Non-pigmented ciliary epithelial cell (primary cell): ENCODE data around the gene KLHL29.

Source experiments
- DNase-seq: peaks from one replicate; pipeline ENCODE4 v3.0.0-alpha.2; 2010; ENCODE audit warnings: low read depth

KLHL29 gene

DNA sequence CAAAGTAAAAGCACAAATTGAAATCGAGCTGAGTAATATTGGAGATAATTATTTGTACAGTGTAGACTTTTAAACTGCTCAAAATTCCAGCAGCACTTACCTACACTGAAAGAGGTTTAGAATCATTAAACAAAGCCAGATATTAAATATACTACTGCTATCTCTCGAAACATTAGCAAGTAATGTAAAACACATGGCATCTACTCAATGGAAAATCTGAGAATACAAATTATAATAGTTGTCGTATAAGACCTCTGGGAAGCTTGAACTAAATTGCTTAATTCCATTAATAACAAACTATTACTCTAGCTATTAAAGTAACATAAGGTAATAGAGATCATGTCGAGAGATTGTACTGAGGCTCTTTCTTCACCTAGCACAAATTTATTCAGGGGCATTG lies 108.9 kb downstream of the KLHL29 start:
- no peak for DNase-seq

DNA sequence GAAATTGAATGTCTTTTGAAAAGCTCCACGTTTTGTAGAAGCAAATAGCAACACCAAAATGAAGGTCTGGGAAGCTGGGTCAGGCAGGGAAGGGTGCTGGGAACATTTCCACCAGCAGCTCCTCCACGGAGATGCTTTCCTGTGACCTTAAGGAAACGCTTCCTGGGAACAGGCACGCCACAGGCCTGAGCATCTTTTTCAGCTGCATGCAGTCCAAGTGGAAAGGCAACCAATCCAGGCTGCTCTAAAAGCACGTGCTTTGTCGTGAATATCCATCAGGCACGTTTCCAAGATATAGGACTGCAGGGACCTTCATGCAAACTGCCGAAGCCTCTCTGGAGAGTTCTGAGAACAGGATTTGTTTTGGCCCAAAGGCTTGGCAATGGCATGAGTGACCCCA lies 109.3 kb downstream of the KLHL29 start:
- DNase-seq = no peak

GRCh38 chr2:23495661-23496114 lies 110.7 kb downstream of the KLHL29 start:
- no peak for DNase-seq

DNA sequence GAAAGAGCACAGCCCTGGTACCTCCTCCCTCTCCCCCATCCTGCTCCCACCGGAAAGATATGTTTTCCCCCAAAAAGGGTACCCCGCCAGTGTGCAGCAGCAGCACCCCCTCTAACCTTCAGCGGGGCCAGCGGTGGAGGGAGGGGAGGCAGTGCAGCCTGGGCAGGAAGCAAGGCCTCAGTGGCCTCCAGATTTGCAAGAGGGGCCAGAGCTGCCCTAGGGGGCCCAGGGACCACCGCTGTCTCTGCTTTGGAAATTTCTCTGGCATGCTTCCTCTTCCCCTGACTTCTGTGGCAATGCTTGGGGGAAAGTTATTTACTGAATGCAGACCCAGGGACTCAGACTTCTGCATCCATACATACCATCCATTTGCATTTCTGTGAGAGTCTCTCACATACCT lies 111.5 kb downstream of the KLHL29 start:
- DNase-seq = no peak

DNA sequence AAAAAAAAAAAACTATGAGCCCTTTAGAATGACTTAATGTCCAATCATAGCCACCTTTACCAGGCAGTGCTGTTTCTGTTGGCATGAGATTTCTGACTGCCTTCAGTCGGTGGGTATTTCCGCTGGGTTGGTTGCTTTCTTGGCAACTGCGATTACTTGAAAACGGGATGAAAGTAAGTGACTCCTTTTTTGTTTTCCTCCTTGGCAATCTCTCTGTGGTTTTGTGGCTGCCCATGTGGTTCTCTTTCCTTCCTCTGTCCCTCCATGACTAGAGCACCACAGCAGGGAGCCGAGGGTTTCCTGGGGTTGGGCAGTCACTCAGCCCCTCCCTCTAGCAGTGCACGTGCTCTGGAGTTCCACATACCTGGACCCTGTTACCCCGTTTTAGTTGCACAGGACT lies 112.1 kb downstream of the KLHL29 start:
- DNase-seq = peak; percentile 22

GRCh38 chr2:23497536-23497935 lies 112.6 kb downstream of the KLHL29 start:
- DNase-seq = no peak

GRCh38 chr2:23498943-23499342 lies 114.0 kb downstream of the KLHL29 start:
- no peak for DNase-seq

DNA sequence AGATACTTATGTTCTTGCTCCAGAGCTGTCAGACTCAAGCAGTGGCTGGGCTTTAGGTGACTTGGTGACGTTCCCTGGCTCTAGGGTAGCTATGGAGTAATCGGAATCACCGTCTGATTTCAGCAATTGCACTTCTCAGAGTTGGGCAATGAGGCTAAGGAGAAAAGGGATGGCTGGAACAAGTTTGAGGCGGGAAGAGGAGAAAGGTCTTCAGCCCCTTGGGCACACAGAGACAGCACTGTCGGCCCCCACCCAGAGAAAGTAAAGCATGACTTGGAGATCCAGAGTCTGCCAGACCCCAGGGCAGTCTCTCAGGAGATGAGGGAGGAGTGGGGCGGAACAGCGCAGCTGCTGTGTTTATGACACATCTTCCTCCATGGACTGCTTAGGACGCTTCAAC lies 114.5 kb downstream of the KLHL29 start:
- no peak for DNase-seq

GRCh38 chr2:23500836-23501235 lies 115.9 kb downstream of the KLHL29 start:
- DNase-seq = no peak

- DNase-seq = peak; percentile 24
Measured at GRCh38 chr2:23502096-23502495, 117.1 kb downstream of the KLHL29 start.

GRCh38 chr2:23503097-23503496 lies 118.1 kb downstream of the KLHL29 start:
- no peak for DNase-seq

DNA sequence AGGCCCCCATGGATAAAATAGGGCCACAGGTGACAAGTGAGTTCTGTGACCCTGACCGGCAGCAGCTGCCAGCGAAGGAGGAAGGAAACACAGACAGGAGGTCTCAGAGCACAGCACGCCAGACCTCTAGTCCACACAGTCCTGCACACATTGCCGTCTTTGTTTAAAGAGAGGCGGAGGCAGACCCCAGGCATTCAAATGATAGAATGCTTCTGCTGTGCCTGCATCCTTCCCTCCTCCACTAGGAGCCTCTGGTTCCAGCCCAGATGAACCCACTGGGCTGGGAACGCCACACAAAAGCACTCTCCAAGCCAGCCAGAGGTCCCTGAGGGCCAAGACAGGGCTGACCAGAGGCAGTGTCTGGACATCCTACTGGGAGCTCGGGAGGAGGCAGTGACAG lies 118.7 kb downstream of the KLHL29 start:
- DNase-seq = no peak

- DNase-seq = no peak
Measured at GRCh38 chr2:23504591-23504990, 119.6 kb downstream of the KLHL29 start.

GRCh38 chr2:23505218-23505983 lies 120.4 kb downstream of the KLHL29 start:
- DNase-seq = no peak

- no peak for DNase-seq
Measured at GRCh38 chr2:23505984-23506380, 121.0 kb downstream of the KLHL29 start.

DNA sequence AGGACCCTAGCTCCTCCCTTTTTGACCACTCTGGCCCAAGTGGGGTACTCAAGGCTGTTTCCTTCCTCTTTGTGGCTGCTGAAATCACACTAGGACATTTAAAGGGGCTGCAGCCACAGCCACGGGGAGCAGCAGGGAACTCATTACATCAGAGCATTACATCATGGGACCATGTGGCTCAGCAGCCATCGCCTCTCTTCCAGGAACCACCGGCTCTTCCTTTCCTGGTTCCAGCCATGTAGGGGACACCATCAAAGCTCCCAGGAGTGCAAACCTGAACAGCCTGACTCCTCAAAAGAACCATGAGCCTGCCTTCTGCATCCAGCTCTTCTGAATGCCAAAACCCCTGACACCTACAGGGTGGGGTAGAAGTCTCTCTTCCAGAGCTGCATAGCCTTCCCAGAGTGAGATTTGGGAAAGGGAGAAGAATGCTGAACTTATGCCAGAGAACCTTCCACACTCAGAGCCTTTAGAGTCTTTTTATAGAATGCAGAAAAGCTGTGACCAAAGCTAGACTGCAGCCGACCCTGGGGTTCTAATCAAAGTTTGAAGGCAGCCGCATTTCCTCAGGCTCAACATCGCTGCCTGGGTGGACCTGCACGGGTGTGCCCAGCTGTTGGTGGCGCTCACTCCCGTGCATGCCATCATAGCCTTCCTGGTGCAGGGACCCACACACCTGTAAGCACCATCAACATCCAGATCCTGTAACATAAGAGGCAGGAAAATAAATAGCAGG lies 121.7 kb downstream of the KLHL29 start:
- no peak for DNase-seq

DNA sequence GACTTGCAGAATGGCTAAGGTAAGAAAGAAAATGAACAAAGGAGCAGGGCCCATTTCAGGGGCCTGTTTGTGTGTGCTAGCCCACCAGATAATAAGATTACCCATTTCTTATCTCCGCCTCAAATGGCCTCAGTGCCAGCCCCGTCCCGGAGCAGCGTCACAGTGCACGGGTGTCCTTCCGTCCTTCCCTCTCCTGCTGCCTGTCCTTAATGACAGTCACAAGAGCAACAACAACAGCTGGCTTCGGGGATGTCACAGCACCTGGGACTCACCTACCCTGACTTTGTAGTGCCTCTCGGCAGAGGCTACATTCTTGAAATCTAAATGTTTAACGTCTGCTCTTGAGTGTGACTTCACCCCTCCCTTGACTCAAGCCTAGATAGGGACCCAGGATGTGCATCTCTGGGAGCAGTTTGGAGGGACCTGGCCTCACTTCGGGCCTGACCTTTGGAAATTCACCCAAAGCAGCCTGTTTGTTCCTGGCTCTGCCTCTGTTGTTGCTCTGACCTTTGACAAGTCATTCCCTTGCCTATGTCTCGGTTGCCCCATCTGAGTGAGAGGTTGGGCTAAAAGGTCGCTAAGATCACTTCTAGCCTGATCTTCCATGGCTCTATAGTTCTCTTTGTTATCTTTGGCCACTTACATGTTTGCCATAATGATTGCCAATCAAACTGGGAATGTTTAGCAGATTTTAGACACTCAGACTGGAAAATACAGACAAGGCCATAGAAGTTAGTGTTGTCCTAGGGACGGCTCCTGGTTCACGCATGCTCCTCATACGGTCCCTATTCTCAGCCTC lies 122.5 kb downstream of the KLHL29 start:
- DNase-seq = no peak

DNA sequence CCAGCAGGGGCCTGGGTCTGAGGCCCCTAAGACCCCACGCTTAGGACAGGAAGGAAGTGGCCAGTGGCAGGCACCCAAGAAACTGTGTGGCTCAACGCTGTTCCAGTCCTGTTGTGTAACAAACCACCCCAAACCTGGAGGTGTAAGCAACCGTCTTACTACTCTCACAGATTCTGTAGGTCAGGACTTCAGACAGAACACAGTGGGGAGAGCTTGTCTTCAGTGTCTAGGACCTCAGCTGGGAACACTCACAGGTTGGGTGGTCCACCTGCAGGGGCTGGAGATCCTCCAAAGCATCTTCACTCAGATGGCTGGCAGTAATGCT lies 123.0 kb downstream of the KLHL29 start:
- DNase-seq = no peak

DNA sequence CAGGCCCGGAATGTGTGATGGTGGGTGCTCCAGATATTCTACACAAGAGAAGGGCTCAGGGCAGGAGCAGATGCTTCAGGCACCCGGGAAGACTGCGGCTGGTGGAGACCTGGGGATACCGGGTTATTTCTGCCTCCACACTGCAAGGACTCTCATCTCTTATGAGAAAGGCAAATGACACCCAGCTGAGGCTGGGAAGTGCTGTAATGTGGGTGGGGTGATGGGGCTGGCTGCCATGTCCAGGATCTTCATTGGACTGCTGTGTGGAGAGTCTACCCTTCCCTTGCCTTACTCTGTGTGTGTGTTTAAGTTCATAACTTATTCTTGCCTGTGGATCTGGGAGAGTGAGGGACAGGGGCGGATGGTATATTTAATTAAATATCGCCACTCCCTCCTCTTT lies 124.1 kb downstream of the KLHL29 start:
- DNase-seq = no peak

DNA sequence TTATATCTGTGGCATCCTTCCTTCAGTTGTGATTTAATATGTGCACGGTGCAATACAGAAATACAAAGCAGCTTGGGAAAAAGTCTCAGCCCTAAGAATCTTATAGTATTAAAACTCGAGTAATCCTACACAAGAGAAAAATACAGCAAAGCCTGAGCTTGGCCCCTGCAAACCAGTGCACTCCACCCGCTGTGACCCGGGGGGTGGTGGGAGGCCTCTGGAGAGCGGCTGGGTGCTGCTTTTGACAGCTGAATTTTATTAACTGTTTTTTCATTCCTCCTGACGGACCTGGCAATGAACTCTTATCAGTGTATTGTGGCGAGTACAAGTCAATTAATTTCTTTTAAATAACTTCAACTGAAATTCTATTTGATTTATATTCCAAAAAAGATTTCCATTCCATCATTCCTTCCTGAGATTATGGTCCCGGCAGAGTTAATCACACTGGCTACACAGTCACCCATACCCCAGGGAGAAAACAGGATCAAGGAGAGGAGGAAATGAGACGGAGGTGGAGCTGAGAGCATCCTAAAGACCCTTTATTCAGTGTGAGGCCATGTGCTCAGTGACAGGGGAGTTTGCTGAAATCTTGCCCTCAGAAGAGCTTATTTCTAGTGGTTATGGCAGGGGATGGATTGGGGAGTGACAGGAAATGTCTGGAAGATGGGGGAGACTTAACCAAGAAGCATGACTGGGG lies 124.8 kb downstream of the KLHL29 start:
- DNase-seq = no peak

DNA sequence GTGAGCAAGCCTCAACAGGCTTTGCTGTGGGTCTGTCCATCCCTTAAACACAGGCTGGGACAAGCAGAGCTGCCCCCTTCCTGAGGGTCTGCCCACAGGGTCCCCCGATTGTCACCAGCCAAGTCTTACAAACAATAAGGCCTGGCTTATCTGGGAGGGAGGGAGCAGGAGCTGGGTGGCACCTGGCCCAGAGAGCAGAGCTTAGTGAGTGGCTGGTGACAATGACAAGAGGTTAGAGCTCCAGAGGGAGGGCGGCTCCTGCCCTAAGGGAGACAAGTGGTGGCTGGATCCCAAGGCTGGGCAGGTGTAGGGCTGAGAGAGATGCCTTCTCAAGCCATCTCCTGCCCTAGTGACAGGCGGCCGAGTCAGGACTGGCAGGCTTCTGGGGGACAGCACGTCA lies 125.5 kb downstream of the KLHL29 start:
- no peak for DNase-seq

- no peak for DNase-seq
Measured at GRCh38 chr2:23512778-23513177, 127.8 kb downstream of the KLHL29 start.
